Loucy (cell line): ENCODE results near the gene MCIDAS.

Experiments used
- H2AFZ ChIP-seq: fragments of 200-600 bp; sonication (generic); 2 replicates; pipeline ENCODE4 v1.6.0; 2016; ENCODE audit warnings: antibody characterized with exemption, mild to moderate bottlenecking, low read length, moderate library complexity
- H3F3A ChIP-seq: fragments of 200-600 bp; 2 replicates; pipeline ENCODE4 v1.6.0; 2016; ENCODE audit warnings: antibody characterized with exemption, low read depth, mild to moderate bottlenecking
- H3K27me3 ChIP-seq: fragments of 200-600 bp; sonication (generic); 2 replicates; pipeline ENCODE4 v1.6.1; 2014; ENCODE audit warnings: low read length, mild to moderate bottlenecking; ENCODE audit not compliant: insufficient read depth, poor library complexity, severe bottlenecking
- H3K36me3 ChIP-seq: fragments of 200-600 bp; sonication (generic); 2 replicates; pipeline ENCODE4 v1.6.1; 2016; ENCODE audit warnings: low read length; ENCODE audit not compliant: insufficient read depth
- H3K4me1 ChIP-seq: fragments of 200-600 bp; sonication (generic); 2 replicates; pipeline ENCODE4 v1.5.1; 2014; ENCODE audit warnings: low read length, mild to moderate bottlenecking; ENCODE audit not compliant: insufficient read depth, poor library complexity, severe bottlenecking
- H3K4me2 ChIP-seq: fragments of 200-600 bp; sonication (generic); 2 replicates; pipeline ENCODE4 v1.6.0; 2014; ENCODE audit warnings: antibody characterized with exemption, low read length, low read depth, mild to moderate bottlenecking; ENCODE audit not compliant: poor library complexity, severe bottlenecking
- H3K4me3 ChIP-seq: fragments of 200-600 bp; sonication (generic); 2 replicates; pipeline ENCODE4 v1.5.1; 2014; ENCODE audit warnings: low read length, mild to moderate bottlenecking, mixed read lengths; ENCODE audit not compliant: poor library complexity, severe bottlenecking
- H3K79me2 ChIP-seq: fragments of 200-600 bp; sonication (generic); 2 replicates; pipeline ENCODE4 v1.6.1; 2014; ENCODE audit warnings: low read length; ENCODE audit not compliant: insufficient read depth
- H3K9ac ChIP-seq: fragments of 200-600 bp; sonication (generic); 2 replicates; pipeline ENCODE4 v1.6.0; 2014; ENCODE audit warnings: mild to moderate bottlenecking, low read depth, low read length, moderate library complexity; ENCODE audit not compliant: poor library complexity, severe bottlenecking
- H3K9me2 ChIP-seq: fragments of 200-600 bp; sonication (generic); replicated peaks from 2 replicates; pipeline ENCODE4 v1.6.1; 2016; ENCODE audit warnings: low read depth, low read length, mixed read lengths
- H3K9me3 ChIP-seq: fragments of 200-600 bp; sonication (generic); 2 replicates; pipeline ENCODE4 v1.6.1; 2014; ENCODE audit warnings: mild to moderate bottlenecking, antibody characterized with exemption, low read length, low read depth; ENCODE audit not compliant: insufficient read depth
- H4K20me1 ChIP-seq: fragments of 200-600 bp; sonication (generic); 2 replicates; pipeline ENCODE4 v1.6.0; 2014; ENCODE audit warnings: antibody characterized with exemption, low read length, mild to moderate bottlenecking; ENCODE audit not compliant: insufficient read depth, poor library complexity, severe bottlenecking
- CTCF ChIP-seq: fragments of 200-600 bp; sonication (generic); conservative IDR thresholded peaks from 2 replicates; pipeline ENCODE4 v1.5.1; 2014; ENCODE audit warnings: mild to moderate bottlenecking, antibody characterized with exemption, low read length
- EZH2phosphoT487 ChIP-seq: fragments of 200-600 bp; IDR thresholded peaks from 2 replicates; pipeline ENCODE4 v1.6.1; 2018; ENCODE audit warnings: antibody characterized with exemption, mild to moderate bottlenecking, moderate library complexity, borderline replicate concordance

Gene MCIDAS

GRCh38 chr5:55254802-55255201 is 27.7 kb upstream of the MCIDAS start:
- H3K9me2 ChIP-seq = no peaks in the 10 kb centered on the region
- H3F3A ChIP-seq = no peaks in the 10 kb centered on the region
- H3K4me1 ChIP-seq = peaks cover 10% of the 10 kb centered on the region
- H3K9me3 ChIP-seq = no peaks in the 10 kb centered on the region
- H4K20me1 ChIP-seq = no peaks in the 10 kb centered on the region
- no peaks in the 10 kb centered on the region for H3K79me2 ChIP-seq
- no peak overlapping the region for H2AFZ ChIP-seq
- peaks cover 38% of the 10 kb centered on the region for H3K36me3 ChIP-seq
- no peak overlapping the region for H3K9ac ChIP-seq
- no peaks in the 10 kb centered on the region for H3K27me3 ChIP-seq
- H3K4me2 ChIP-seq = no peak overlapping the region
- no peak overlapping the region for H3K4me3 ChIP-seq
- TF ChIP-seq EZH2phosphoT487 (no peak), CTCF (no peak)

GRCh38 chr5:55250064-55250463 is 22.9 kb upstream of the MCIDAS start:
- no peaks in the 10 kb centered on the region for H3K27me3 ChIP-seq

GRCh38 chr5:55241746-55242145 is 14.6 kb upstream of the MCIDAS start:
- Histone ChIP-seq H3K4me1 (no peaks in the 10 kb centered on the region), H3K79me2 (no peaks in the 10 kb centered on the region), H2AFZ (no peak overlapping the region), H3K9me2 (no peaks in the 10 kb centered on the region), H3K9ac (no peak overlapping the region), H3K4me2 (no peak overlapping the region), H4K20me1 (no peaks in the 10 kb centered on the region), H3K9me3 (no peaks in the 10 kb centered on the region), H3K4me3 (no peak overlapping the region), H3K27me3 (no peaks in the 10 kb centered on the region), H3F3A (no peaks in the 10 kb centered on the region), H3K36me3 (no peaks in the 10 kb centered on the region)
- no peak for TF ChIP-seq CTCF
- no peak for TF ChIP-seq EZH2phosphoT487

More at GRCh38 chr5:55250064-55250463, 22.9 kb upstream of the MCIDAS start:
- peaks cover 10% of the 10 kb centered on the region for H3K36me3 ChIP-seq
- no peak overlapping the region for H2AFZ ChIP-seq
- peaks cover 15% of the 10 kb centered on the region; the same call in 1 of the 2 replicates for H3K9me3 ChIP-seq
- no peaks in the 10 kb centered on the region for H3F3A ChIP-seq
- H3K79me2 ChIP-seq = no peaks in the 10 kb centered on the region
- no peak overlapping the region for H3K4me3 ChIP-seq
- no peaks in the 10 kb centered on the region for H3K9me2 ChIP-seq
- TF ChIP-seq EZH2phosphoT487 = no peak
- no peak overlapping the region for H3K9ac ChIP-seq
- no peaks in the 10 kb centered on the region for H4K20me1 ChIP-seq
- H3K4me1 ChIP-seq = peaks cover 10% of the 10 kb centered on the region
- no peak overlapping the region for H3K4me2 ChIP-seq

- H4K20me1 ChIP-seq = no peaks in the 10 kb centered on the region
- H3K9me2 ChIP-seq = no peaks in the 10 kb centered on the region
- H3K4me2 ChIP-seq = no peak overlapping the region
- H3K9ac ChIP-seq = no peak overlapping the region
- no peak for TF ChIP-seq CTCF
- TF ChIP-seq EZH2phosphoT487 = no peak
- peaks cover 15% of the 10 kb centered on the region for H3K27me3 ChIP-seq
- no peak overlapping the region for H2AFZ ChIP-seq
- no peaks in the 10 kb centered on the region for H3K4me1 ChIP-seq
- H3K9me3 ChIP-seq = no peaks in the 10 kb centered on the region
- no peaks in the 10 kb centered on the region for H3K36me3 ChIP-seq
- no peaks in the 10 kb centered on the region for H3F3A ChIP-seq
- H3K79me2 ChIP-seq = no peaks in the 10 kb centered on the region
- H3K4me3 ChIP-seq = no peak overlapping the region
Measured at GRCh38 chr5:55236800-55237199, 9.7 kb upstream of the MCIDAS start.
